OCI-LY7 (cell line): ENCODE measurements around the gene HSPA14.

ENCODE experiments used
- CTCF ChIP-seq: fragments of 200-600 bp; sonication (generic); conservative IDR thresholded peaks from 2 replicates; pipeline ENCODE4 v1.5.1; 2014; ENCODE audit warnings: mild to moderate bottlenecking, antibody characterized with exemption, low read length, moderate library complexity, mixed read lengths
- EZH2phosphoT487 ChIP-seq: fragments of 200-600 bp; sonication (generic); IDR thresholded peaks from 2 replicates; pipeline ENCODE4 v1.6.1; 2018; ENCODE audit warnings: low read depth, borderline replicate concordance, mild to moderate bottlenecking, mixed run types, antibody characterized with exemption, low read length, moderate library complexity, mixed read lengths

- TF ChIP-seq CTCF (no peak), EZH2phosphoT487 (no peak)
Measured at GRCh38 chr10:14873090-14873760, 35.1 kb downstream of the HSPA14 start.
